GM12865 (cell line): ENCODE measurements around the gene VPS37C.

Experiments
- DNase-seq: peaks from one replicate; pipeline ENCODE4 v3.0.0; 2010; ENCODE audit warnings: low read depth
- H3K4me3 ChIP-seq: 2 replicates; pipeline ENCODE4 v1.5.1; 2011; ENCODE audit warnings: mild to moderate bottlenecking, low read depth, low read length, control low read depth
- TF ChIP-seq, protein P1 (sequence below): IDR thresholded peaks from 2 replicates; pipeline ENCODE4 v1.5.1; 2011; ENCODE audit warnings: low read length, control low read depth, low read depth, inconsistent platforms; ENCODE audit not compliant: insufficient read depth; ENCODE audit errors: missing control alignments

The VPS37C gene

DNA sequence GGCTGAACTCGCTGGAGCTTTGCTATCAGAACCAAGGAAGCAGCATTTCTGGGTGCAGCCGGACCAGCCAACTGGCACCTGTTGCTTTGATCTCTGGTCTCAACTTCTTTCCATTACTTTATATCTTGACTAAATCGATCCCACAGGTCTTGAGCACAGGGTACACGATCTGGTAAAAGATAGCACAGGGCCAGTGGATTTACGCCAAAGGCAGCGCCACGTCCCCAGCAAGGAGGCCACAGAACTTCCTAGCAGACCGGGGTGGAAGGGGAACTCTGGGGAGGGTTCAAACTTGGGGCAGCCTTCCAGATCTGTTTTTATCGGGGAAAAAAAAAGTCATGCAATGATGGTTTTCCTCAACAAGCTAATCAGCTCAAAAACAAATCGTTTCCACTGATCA lies 14.0 kb downstream of the VPS37C start:
- no peak overlapping the region for H3K4me3 ChIP-seq
- no peak for DNase-seq
- TF ChIP-seq, protein P1, sequence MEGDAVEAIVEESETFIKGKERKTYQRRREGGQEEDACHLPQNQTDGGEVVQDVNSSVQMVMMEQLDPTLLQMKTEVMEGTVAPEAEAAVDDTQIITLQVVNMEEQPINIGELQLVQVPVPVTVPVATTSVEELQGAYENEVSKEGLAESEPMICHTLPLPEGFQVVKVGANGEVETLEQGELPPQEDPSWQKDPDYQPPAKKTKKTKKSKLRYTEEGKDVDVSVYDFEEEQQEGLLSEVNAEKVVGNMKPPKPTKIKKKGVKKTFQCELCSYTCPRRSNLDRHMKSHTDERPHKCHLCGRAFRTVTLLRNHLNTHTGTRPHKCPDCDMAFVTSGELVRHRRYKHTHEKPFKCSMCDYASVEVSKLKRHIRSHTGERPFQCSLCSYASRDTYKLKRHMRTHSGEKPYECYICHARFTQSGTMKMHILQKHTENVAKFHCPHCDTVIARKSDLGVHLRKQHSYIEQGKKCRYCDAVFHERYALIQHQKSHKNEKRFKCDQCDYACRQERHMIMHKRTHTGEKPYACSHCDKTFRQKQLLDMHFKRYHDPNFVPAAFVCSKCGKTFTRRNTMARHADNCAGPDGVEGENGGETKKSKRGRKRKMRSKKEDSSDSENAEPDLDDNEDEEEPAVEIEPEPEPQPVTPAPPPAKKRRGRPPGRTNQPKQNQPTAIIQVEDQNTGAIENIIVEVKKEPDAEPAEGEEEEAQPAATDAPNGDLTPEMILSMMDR, result no peak

DNA sequence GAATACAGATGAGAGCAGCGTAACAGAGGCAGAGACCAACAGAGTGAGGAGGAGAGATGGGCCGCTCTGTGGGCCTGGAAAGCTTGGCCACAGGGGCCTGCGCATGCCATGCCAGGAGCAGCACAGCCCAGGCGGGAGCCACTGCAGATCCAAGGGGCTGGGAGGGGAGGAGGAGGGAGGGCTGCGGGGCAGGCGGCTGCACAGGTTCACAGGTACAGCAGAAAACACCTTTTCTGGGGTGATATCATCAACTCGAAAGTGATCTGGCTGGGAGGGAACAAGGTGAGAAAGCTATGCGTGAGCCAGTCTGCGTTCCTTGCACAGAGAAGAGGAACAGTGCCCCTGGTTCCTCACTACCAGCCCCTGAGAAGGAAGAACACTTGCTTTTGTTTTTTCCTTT lies 14.8 kb downstream of the VPS37C start:
- H3K4me3 ChIP-seq, result no peak overlapping the region
- no peak for DNase-seq
- TF ChIP-seq, protein P1, result no peak

DNA sequence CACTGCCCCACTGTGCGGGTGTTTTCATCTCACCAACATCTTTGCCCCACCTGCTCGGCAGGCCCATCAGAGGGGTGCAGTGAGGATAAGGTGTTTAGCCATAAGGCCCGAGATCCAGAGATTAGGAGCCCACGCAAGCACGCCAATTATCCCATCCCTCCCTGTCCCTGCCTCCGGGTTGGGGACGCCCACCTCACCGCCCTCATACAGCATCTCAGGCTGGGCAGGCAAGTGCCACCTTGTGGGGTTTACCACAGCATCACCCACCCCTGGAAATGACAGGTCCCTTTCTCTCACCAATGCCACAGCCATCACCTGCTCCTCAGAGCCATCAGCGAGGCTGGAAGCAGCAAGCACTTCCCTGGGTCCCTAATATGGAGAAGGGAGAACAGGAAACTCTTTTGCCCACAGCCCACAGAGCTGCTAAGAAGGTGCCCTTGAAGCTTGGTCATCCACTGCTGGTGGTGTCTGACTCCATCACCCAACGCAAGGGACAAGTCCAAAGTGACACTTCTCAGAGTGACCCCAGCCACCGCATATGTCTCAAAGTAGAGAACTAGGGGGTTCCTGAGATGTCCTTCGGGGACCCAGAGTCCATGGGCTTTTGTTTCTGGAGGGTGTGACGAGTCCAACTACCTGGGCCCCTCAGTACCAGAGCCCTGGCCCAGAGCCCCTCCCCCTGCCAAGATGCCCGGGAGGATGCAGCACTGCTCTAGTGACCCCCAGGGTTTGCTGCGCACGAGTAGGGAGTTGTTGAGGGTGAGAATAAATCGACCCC lies 15.8 kb downstream of the VPS37C start:
- H3K4me3 ChIP-seq, result no peak overlapping the region
- no peak for DNase-seq
- TF ChIP-seq, protein P1, result no peak

DNA sequence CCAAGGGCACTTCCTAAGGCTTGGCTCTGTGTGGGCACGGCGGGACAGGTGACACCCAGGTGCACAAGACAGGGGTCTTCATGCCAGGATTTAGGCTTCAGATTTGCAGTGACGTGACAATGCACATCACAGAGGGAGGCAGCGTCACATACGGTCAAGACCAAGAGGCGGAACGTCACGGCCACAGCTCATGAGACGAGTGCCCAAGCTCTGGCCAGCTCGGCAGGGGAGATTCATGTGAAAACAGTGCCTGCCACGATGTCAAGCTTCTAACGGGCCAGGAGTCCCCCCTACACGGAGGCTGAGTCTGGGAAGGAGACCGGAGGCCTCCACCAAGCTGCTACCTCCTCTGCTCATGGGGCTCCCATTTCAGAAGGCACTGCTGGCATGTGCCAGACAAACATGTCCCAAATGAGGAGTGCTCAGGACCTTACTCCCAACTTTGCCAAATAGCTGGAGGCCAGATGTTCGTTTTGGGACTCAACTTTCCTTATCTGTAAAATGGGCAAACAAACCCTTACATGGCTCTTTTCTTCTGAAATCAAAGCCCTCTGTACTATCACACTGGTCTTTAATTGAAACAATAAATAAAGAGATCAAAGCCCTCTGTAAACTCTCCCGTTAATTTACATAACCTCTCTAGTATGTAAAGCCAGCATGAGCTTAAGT lies 16.6 kb downstream of the VPS37C start:
- DNase-seq, result no peak
- no peak overlapping the region for H3K4me3 ChIP-seq
- TF ChIP-seq, protein P1, result no peak

DNA sequence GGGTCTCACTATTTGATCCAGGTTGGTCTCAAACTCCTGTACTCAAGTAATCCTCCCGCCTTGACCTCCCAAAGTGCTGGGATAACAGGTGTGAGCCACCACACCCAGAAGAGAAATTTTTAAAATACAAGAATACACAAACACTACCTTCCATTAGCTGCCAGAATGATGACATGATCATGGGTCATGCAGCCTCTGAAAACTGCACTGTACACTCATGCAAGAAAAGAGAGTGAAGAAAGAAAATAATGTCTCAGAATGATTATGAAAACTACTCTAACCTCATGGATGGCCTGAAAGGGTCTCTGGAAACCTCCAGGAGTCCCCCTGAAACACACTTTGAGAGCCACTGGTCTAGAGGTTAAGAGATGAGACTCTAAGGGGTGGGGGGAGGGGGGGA lies 18.8 kb downstream of the VPS37C start:
- no peak for DNase-seq

DNA sequence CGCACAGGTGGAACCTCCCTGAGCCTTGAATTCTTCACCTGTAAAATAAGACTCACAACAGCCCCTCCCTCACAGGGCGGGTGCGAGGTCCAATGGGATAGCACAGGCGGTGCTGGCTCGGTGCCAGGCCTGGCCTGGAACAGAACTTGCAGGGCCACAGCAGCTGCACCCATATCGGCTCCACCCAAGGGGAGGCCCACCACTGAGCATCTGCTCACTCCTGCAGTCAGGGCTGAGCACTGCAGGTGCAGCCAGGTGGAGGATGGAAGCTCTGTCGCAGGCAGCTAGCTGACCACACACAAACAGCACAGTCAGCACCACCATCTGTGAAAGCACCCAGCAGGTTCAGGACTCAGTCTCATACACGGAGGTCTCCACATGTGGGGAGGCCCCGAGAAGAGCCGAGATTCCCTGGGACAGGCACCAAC lies 19.6 kb downstream of the VPS37C start:
- TF ChIP-seq, protein P1, result no peak
- no peak overlapping the region for H3K4me3 ChIP-seq
- DNase-seq, result peak; percentile 44

More for the DNA sequence above, 18.8 kb downstream of the VPS37C start:
- H3K4me3 ChIP-seq, result no peak overlapping the region
- TF ChIP-seq, protein P1, result no peak

DNA sequence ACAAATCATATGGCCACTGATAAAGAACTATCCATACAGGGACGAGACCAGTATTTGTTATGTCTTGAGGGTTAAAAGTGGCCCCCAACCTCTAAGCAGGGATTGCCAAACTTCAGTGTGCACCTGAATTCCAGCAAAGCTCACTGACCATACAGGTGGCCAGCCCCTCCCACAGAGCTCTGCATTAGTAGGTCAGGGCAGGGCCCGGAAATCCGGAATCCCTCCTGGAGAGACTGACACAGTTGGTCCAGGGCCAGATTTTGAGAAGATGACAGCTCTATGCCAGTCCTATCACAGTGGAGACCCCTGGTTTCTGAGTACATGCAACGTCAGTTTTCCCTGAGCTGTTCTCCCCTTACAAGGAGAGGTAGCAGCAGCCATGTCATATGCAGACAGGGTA lies 20.8 kb downstream of the VPS37C start:
- TF ChIP-seq, protein P1, result no peak
- no peak for DNase-seq
- no peak overlapping the region for H3K4me3 ChIP-seq
